SKM-1 (cell line): Measurements from ENCODE around the gene OTOP2.
"Not testable (repeated sequence)": the region's sequence is repeated elsewhere in the genome, so short reads cannot be mapped to it uniquely, and the experiment has no call there.

ENCODE experiments used
- DNase-seq: peaks from one replicate; lab custom pipeline; 2025; ENCODE audit not compliant: unreplicated experiment; lab: John Stamatoyannopoulos, UW

Gene OTOP2

DNA sequence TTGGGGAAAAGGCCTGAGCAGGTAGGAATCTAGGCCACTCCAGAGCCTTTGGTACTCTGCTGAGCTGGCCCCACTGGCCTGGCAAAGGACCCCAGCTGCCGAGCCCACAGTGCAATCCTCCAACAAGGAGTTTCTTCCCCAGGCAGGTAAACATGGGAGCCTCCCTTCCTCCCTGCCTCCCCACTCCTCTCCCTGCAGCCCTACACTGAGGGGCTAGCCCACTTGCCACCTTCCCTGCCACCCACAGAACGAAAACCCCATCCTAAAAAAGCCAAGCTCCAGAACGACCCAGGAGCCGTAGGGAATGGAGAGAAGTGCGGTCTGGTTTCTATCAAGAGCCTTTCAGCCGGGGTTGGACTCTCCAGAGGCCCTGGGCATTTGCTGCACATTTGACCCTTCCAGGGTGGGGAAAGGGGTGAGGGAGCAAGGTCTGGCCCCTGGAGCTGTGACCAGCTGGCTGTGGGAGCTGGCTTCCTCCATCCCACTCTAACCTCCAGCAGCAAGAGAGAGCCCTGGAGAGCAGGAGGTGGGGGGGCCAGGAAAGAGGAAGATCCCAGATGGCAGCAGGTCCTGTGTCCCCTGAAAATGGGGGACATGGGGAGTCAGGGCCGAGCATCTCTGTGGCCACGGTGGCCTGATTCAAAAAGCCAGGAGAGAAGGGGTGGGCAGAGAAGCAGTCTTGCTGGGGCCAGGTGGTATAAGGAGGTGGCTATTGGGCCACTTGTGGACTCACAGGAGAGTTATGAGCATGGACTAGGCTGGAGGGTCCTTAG lies 47.2 kb downstream of the OTOP2 start:
- no peak for DNase-seq

DNA sequence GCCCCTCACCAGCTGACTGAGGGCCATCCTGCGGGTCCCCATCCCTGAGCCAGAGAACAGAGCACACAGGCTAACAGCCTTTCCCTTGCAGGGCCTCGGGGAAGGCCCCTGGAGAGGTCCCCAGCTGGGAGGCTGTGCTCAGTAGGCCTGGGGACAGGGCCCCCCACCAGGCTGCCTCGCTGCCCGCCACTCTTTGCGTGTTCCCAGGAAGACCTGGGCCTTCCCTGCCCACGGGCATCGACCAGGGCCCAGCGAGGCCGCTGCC lies 47.7 kb downstream of the OTOP2 start:
- DNase-seq, result no peak

DNA sequence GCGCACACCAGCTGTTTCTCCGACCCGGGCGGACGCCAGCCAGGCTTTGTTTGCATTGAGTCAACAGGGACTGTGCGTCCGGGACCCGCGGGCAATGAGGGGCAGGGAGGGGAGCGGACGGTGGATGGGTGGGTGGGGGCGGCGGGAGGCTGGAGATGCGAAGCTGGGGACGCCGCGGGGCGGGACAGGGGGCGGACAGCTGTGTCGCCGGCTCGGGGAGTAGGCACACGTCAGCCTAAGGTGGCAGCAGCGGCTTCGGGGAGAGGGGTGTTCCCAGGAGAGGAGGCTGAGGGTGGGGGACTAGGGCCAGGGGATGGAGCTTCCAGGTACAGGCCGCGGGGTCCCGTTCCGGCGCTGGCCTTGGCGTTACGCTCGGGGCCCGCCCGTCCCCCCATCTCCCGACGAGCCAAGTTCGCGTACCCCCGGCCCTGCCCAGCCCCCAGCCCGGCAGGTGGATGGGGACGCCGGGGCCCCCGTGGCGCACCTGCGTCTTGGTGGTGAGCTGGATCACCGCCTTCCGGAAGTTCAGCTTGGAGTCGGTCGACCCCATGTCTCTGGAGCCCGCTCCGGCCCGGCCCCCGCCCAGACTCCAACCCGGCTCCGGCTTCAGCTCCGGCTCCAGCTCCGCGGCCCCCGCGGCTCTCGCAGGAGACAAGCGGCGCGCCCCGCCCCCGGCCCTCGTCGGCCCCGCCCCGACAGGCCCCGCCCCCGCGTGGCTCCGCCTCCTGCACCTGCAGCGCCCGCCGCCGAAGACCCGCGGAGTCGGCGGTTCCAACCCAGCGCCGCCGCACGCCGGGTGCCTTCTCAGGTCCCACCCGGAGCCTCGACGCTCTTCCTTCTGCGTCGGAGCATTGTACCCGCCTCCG lies 48.3 kb downstream of the OTOP2 start, which contains the start of gene HID1:
TSS of gene HID1 (minus strand) at position 653 of the 866 bp plus-strand sequence. CDS start at position 550, 103 bp downstream.
- DNase-seq, result no peak

DNA sequence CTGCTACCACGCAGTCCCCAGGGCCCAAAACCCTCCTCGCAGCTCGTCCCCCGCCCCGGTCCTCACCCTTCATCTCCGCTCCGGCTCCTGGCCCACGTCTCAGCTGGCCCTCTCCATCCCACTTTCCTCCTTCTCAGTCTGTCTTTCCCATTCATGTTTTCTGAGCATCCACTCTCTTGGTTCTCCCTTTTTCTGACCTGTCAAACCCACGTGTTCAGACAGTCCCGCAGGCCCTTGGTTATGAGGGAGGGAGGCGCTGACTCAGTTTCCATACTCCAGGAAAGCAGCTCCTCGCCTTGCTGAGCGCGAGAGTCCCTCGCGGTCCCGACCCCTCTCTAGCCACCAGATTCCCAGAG lies 48.9 kb downstream of the OTOP2 start:
- DNase-seq, result no peak

DNA sequence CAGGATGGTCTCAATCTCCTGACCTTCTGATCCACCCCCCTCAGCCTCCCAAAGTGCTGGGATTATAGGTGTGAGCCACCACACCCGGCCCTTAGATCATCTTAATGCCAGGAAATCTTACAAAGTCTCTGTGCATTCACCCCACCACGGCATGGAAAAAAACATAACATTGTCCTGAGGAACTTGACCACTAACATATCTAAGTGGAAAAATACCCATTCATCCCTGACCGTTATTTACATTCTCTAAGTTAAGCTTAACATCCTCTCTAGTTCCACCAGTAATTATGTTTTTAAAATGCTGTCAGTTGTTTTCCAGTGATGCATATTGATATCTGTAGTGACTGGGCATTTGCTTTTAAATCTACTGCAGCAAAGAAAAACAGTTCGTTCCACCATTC lies 51.9 kb downstream of the OTOP2 start:
- DNase-seq, result no peak

DNA sequence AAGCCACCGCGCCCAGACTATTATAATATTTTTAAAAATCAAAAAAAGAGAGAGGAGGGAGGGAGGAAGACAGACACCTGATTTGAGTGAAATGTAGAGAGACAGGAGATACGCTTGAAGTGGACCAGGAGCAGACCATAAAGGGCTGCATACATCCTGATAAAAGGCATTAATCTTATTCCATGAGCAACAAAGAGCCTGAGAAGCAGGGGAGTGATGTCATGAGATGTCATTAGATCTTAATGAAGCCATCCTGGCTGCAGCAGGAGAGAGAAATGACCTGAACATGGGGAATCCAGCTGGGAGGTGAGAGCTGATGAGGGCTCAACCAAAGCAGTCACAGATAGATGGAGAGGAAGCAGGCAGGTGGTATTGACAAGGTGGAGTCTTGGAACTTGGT lies 53.7 kb downstream of the OTOP2 start:
- DNase-seq, result no peak

DNA sequence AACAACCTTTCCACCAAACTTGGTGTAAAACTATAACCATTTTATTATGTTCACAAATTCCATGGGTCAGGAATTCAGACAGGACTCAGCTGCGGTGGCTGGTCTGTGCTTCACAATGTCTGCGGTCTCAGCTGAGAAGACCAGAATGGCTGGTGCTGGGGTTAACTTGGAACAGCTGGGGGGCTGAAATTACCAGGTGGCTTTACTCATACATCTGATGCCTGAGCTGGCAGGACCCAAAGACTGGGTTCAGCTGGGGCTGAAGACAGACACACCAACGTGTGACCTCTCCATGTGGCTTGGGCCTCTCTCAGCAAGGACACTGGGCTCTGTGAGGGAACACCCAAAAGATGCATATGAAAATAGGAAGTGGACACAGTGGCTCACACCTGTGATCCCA lies 54.2 kb downstream of the OTOP2 start:
- DNase-seq, result no peak

DNA sequence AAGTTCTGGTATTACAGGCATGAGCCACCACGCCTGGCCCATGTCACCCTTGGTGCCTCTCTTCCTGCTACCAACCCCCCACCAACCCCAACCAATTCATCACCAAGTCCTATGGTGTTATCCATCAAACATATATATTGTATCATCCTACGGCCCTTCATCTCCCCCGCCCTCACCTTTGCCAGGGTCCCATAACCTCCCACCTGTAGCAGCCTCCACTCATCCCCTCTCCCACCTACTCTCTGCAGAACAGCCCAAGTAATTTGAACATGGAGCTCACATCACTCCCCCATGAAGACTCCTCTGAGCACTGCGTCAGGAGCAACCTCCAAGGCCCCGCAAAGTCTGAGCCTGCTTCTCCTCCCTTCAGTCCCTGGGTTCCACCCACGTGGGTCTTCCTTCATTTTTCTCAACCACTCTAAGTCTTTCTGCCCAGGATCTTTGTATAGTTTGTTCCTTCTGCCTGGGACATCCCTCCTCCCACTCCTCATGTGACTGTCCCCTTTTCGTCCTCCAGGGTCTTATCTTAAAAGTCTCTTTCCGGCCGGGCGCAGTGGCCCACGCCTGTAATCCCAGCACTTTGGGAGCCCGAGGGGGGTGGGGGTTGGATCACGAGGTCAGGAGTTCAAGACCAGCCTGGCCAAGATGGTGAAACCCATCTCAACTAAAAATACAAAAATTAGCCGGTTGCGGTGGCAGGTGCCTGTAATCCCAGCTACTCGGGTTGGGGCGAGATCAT lies 55.5 kb downstream of the OTOP2 start:
- no peak for DNase-seq

DNA sequence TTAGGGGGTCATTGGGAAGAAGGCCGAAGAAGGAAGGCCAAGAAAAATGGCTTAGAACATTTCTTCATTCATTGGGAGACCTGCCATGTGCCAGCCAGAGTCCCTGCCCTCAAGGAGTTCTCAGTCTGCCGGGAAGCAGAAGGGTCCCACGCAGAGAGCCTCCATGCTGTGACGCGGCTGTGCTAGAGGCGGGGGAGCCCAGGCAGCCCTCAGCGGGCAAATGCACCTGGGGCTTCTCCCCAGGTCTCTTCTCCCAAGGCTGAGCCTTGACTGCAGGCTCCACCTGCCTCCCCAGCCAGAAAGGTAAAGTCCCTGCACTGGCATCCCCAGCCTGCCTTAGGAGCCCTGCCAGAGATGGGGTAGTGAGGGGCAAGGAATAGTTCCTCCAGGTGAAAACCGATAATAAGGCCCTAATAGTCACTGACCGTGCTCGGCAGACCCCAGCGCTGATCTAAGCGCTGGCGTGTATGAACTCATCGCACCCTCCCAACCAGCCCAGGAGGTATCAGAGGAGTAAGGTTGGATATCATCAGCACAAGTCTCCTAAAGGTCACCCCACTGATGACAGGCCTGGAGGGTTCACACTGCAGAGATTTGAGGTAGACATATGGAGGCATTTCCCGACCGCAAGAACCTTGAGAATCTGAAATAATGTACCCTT lies 57.4 kb downstream of the OTOP2 start:
- DNase-seq, result no peak

DNA sequence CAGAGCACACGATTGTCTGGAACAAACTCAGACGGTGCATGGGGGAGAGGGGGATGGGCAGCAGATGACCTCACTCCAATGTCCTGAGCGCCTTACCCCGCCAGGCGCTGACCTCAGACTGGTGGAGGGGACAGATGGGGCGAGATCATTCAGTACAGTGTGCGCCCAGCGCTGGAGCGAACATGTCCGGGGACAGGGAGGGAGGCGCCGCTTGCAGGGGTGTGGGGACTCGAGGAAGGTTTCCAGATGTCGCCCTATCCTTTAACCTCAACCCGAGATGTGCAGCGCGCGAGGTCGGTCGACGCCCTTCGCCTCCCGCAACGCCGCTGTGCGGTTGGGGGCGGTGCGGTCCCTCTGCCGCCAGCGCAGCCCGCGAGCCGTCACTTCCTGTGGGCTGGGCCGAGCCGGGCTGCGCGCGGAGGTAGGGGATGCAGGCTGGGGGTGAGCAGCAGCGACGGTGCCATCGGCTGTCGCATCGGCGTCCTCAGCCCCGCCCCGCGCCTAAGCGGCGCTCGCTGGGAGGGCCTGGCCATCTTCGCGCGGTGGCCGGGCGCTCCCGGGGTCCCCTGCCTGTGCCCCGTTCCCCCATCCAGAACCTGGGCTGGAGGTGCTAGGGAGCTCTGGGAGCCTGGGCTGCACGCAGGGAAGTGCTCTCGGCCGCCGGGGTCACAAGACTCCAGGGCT lies 58.0 kb downstream of the OTOP2 start:
- no peak for DNase-seq

DNA sequence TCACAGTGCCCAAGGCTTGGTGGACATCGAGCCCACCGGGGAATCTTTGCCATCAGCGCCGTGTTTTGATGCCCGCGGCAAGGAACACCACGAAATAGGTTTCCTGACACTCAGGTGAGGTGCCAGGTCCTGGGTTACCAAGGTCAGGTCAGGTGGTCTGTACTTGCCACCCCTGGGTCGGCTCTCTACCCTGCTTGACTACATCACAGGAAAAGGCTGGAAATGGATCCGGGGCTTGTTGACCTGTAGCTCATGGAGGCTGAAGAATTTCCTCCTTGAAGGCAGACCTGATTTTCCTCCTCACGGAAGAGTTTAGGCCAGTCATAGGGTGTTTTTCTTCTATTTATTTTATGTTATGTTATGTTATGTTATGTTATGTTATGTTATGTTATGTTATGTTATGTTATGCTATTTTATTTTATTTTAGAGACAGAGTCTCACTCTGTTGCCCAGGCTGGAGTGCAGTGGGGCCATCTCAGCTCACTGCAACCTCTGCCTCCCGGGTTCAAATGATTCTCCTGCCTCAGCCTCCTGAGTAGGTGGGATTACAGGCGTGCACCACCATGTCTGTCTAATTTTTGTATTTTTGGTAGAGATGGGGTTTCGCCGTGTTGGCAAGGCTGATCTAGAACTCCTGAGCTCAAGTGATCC lies 58.7 kb downstream of the OTOP2 start:
- not testable (repeated sequence) for DNase-seq
